Stimulated activated naive CD8-positive, alpha-beta T cell treated with anti-CD3 and anti-CD28 coated beads, Interleukin-15, amount 100 ng/mL, for 72 hours (primary cell): ENCODE measurements around the gene OXSM.

Experiments
- ATAC-seq: fragments of 150-1000 bp; cut with Tn5 transposase; 2 replicates; pipeline ENCODE4 v1.10.0; 2021; ENCODE audit warnings: mild to moderate bottlenecking, moderate library complexity
- DNase-seq, 2 donors: peaks; one replicate each; pipeline ENCODE4 v3.0.0; 2021 to 2022
- H3K27ac Mint-ChIP-seq, 2 donors: one replicate each; pipeline ENCODE4 v1.8.0; 2022; ENCODE audit warnings: mild to moderate bottlenecking in 2 of 2, mixed read lengths in 2 of 2, moderate library complexity in 2 of 2
- H3K27me3 Mint-ChIP-seq: one replicate; pipeline ENCODE4 v1.8.0; 2022; ENCODE audit warnings: mixed read lengths
- H3K4me1 Mint-ChIP-seq: one replicate; pipeline ENCODE4 v1.8.0; 2022; ENCODE audit warnings: mild to moderate bottlenecking, mixed read lengths
- H3K4me3 Mint-ChIP-seq, 2 donors: one replicate each; pipeline ENCODE4 v1.8.0; 2022; ENCODE audit warnings: mild to moderate bottlenecking in 2 of 2, mixed read lengths in 2 of 2, moderate library complexity in 1 of 2
- H3K9me3 Mint-ChIP-seq, 2 donors: one replicate each; pipeline ENCODE4 v1.8.0; 2022; ENCODE audit warnings: mixed read lengths in 2 of 2

The OXSM gene

DNA sequence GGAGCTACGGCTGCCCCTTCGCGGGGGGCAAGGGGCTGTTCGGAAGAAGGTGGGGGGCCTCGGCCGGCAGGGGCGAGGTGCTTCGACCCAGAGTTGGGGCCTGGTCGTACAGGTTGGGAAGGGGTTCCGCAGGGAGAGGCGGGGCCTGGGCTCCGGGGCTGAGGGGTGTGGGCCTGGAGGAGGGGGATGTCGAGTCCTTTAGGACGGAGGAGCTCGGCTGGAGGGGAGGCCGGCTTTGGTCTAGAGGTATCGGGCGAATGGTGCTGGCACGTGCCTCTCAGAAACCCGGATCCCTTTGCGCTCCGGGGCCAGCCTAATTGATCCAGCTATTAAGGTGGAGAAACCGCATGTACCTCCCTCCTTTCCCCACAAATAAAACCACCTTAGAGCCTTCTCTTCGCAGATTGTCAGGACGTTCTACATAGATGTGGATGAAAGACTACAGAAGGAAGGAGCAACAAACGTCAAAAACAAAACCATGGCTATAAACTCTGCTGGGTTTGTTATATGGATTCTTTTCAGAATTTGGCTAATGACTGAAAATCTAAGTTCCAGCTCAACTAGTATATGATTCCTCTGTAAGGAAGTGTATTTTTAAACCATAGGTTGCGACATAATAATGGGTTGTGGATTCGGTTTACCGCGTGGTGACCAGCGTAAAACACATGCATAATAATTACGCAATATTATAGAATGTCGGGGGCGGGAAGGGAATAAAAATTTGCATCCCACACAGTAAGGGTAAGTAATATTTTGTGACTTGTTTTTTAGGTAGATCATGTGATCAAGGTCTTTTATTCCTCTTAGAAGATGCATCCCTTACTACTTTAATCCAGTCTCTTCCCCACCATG, 6.0 kb upstream of the OXSM start:
- peak overlapping the region; percentile 80 to 81 for H3K4me3 Mint-ChIP-seq
- peaks cover 67% of the 10 kb centered on the region for H3K4me1 Mint-ChIP-seq
- peak overlapping the region in 1 of 2 donors; percentile 40 for H3K27ac Mint-ChIP-seq
- no peaks in the 10 kb centered on the region for H3K9me3 Mint-ChIP-seq
- no peaks in the 10 kb centered on the region for H3K27me3 Mint-ChIP-seq
- DNase-seq = no peak
- peak; percentile 41 for ATAC-seq

- Mint-ChIP-seq H3K9me3 (no peaks in the 10 kb centered on the region), H3K4me3 (peak overlapping the region in 1 of 2 donors; percentile 3), H3K4me1 (peaks cover 69% of the 10 kb centered on the region), H3K27me3 (no peaks in the 10 kb centered on the region), H3K27ac (no peak overlapping the region)
- ATAC-seq (no peak), DNase-seq (no peak)
These were observed 4.9 kb upstream of the OXSM start for GRCh38 chr3:25784971-25785370.

DNA sequence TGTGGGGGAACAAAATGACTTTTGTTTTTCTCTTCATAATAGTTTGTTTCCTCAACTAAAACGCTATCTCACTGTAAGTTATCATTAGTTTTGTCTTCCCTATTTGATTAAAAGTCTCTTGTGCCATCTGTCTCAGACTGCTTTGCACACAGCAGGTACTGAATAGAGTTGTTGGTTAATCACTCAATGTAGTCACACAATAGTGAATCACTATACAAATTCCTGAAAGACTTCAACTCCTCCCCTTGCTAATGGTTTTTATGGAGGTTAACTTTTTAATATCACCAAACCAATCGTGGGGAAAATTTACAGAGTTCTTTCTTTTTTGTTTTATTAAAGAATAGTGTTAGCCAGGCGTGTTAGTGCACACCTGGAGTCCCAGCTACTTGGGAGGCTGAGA, 4.1 kb upstream of the OXSM start:
- no peak for DNase-seq
- Mint-ChIP-seq H3K4me1 (peaks cover 64% of the 10 kb centered on the region), H3K4me3 (no peak overlapping the region), H3K27me3 (no peaks in the 10 kb centered on the region), H3K27ac (no peak overlapping the region), H3K9me3 (no peaks in the 10 kb centered on the region)
- ATAC-seq = no peak

DNA sequence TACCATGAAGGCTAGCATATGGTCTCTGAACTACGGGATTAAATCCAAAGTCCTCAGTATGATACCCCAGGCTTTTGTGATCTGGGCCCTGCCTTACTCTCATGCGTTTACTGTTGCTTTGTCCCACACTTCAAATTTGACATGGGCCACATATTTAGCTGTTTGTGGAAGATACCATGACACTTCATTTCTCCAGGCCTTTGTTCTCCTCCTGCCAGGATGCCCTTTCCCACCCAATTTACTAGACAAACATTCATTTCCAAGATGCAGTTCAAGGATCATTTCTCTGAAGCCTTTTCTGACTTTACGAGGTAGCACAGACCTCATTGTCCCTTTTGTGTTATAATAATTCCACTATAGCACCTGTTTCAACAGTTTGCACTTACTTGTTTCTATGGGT, 2.2 kb upstream of the OXSM start:
- no peak overlapping the region for H3K27ac Mint-ChIP-seq

GRCh38 chr3:25789209-25789595, 688 bp upstream of the OXSM start:
- ATAC-seq = no peak
- peak overlapping the region; percentile 95 for H3K4me3 Mint-ChIP-seq
- H3K27ac Mint-ChIP-seq = peak overlapping the region; percentile 74 to 99
- H3K4me1 Mint-ChIP-seq = peaks cover 74% of the 10 kb centered on the region
- no peaks in the 10 kb centered on the region for H3K27me3 Mint-ChIP-seq
- no peak for DNase-seq
- H3K9me3 Mint-ChIP-seq = no peaks in the 10 kb centered on the region

More for the DNA sequence above, 2.2 kb upstream of the OXSM start:
- ATAC-seq (no peak), DNase-seq (no peak)
- Mint-ChIP-seq H3K4me1 (peaks cover 68% of the 10 kb centered on the region), H3K4me3 (no peak overlapping the region), H3K9me3 (no peaks in the 10 kb centered on the region), H3K27me3 (no peaks in the 10 kb centered on the region)

GRCh38 chr3:25801786-25802185, 11.9 kb downstream of the OXSM start:
- Mint-ChIP-seq H3K27me3 (peaks cover 14% of the 10 kb centered on the region), H3K9me3 (no peaks in the 10 kb centered on the region), H3K27ac (no peak overlapping the region), H3K4me3 (no peak overlapping the region), H3K4me1 (no peaks in the 10 kb centered on the region)
- no peak for ATAC-seq
- no peak for DNase-seq

DNA sequence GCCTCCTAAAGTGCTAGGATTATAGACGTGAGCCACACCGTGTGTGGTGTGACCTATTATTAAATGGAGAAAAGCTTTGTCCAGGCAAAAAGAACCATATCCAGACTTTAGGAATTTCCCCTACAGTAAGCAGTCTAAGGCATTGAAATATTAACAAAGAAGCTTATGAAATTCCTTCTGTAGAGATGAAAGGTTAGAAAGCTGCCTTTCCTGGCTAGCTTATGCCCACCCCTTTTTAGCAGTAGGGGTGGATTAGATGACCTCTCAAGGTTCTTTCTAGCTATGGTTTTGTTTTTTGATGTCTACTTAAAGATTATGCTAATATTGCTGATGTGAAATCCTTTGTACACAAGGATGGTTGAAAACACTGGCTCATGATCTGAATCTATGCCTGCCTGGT, 13.9 kb downstream of the OXSM start:
- H3K4me3 Mint-ChIP-seq = no peak overlapping the region
- H3K27me3 Mint-ChIP-seq = peaks cover 16% of the 10 kb centered on the region
- no peak overlapping the region for H3K27ac Mint-ChIP-seq
- H3K9me3 Mint-ChIP-seq = no peaks in the 10 kb centered on the region
- DNase-seq (no peak), ATAC-seq (no peak)
- no peaks in the 10 kb centered on the region for H3K4me1 Mint-ChIP-seq

DNA sequence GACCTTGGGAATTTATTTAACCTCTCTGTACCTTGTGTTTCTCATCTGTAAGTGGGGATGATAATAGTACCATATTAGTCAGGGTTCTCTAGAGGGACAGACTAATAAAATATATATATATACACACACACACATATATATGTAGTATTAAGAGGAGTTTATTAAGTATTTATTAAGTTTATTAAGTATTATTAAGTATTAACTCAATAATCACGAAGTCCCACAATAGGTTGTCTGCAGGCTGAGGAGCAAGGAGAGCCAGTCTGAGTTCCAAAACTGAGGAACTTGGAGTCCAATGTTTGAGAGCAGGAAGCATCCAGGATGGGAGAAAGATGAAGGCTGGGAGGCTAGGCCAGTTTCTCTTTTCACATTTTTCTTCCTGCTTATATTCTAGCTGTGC, 14.8 kb downstream of the OXSM start:
- no peak overlapping the region for H3K4me3 Mint-ChIP-seq
- H3K27me3 Mint-ChIP-seq = peaks cover 17% of the 10 kb centered on the region
- H3K4me1 Mint-ChIP-seq = no peaks in the 10 kb centered on the region
- H3K9me3 Mint-ChIP-seq = no peaks in the 10 kb centered on the region
- no peak overlapping the region for H3K27ac Mint-ChIP-seq
- ATAC-seq (no peak), DNase-seq (no peak)

GRCh38 chr3:25812644-25813043, 22.8 kb downstream of the OXSM start:
- H3K4me3 Mint-ChIP-seq = no peak overlapping the region
- ATAC-seq (no peak), DNase-seq (no peak)
- peaks cover 9% of the 10 kb centered on the region for H3K27me3 Mint-ChIP-seq
- no peaks in the 10 kb centered on the region for H3K9me3 Mint-ChIP-seq
- H3K4me1 Mint-ChIP-seq = no peaks in the 10 kb centered on the region
- H3K27ac Mint-ChIP-seq = no peak overlapping the region

DNA sequence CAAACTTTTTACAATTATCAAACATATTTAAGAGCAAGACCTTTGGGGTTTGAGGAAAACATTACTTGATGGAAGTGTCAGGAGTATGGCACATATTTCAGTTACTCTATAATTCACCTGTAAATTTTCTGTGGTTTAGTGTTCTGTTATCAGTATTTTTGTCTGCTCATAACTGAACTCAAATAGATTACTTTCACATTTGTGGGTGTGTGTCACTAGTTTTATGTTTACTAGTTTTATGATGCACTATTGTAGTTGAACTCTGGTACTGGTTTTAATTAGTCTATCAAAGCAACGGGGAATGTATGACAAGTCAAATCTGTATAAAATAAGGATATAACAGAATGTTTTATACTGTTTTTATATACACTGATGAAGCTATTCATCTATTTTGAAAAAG, 27.2 kb downstream of the OXSM start:
- Mint-ChIP-seq H3K9me3 (no peaks in the 10 kb centered on the region), H3K27ac (no peak overlapping the region), H3K27me3 (no peaks in the 10 kb centered on the region), H3K4me3 (no peak overlapping the region), H3K4me1 (no peaks in the 10 kb centered on the region)
- ATAC-seq = peak; percentile 70
- no peak for DNase-seq

DNA sequence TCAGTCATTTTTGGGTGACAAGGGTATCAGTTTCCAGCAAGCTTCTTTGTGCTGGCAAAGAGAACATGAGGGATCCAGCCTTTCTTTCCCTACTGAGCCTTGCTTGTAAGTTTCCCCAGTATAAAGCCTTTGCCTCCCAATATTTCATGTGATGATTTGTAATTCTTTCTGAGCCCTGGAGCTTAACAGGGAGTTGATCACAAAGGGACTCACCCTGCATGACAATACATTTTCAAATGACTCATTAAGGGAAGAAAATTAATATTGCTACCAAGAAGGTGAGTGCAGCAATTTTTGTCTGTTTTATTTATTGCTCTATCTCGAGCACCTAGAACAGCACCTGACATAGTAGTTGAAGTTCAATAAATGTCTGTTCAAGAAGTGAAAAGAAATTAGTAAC, 27.7 kb downstream of the OXSM start:
- ATAC-seq (no peak), DNase-seq (no peak)
- Mint-ChIP-seq H3K4me3 (no peak overlapping the region), H3K27me3 (no peaks in the 10 kb centered on the region), H3K27ac (no peak overlapping the region), H3K9me3 (no peaks in the 10 kb centered on the region), H3K4me1 (no peaks in the 10 kb centered on the region)

GRCh38 chr3:25818335-25818734, 28.4 kb downstream of the OXSM start:
- ATAC-seq = no peak
- H3K4me3 Mint-ChIP-seq = no peak overlapping the region
- H3K9me3 Mint-ChIP-seq = no peaks in the 10 kb centered on the region
- H3K27ac Mint-ChIP-seq = no peak overlapping the region
- H3K4me1 Mint-ChIP-seq = no peaks in the 10 kb centered on the region
- H3K27me3 Mint-ChIP-seq = no peaks in the 10 kb centered on the region
- no peak for DNase-seq

- H3K4me3 Mint-ChIP-seq = no peak overlapping the region
- no peaks in the 10 kb centered on the region for H3K27me3 Mint-ChIP-seq
- peaks cover 0 to 4% of the 10 kb centered on the region in 2 donors for H3K9me3 Mint-ChIP-seq
- no peak for DNase-seq
- H3K27ac Mint-ChIP-seq = no peak overlapping the region
- H3K4me1 Mint-ChIP-seq = no peaks in the 10 kb centered on the region
- no peak for ATAC-seq
These were observed 30.5 kb downstream of the OXSM start for GRCh38 chr3:25820366-25820765.

DNA sequence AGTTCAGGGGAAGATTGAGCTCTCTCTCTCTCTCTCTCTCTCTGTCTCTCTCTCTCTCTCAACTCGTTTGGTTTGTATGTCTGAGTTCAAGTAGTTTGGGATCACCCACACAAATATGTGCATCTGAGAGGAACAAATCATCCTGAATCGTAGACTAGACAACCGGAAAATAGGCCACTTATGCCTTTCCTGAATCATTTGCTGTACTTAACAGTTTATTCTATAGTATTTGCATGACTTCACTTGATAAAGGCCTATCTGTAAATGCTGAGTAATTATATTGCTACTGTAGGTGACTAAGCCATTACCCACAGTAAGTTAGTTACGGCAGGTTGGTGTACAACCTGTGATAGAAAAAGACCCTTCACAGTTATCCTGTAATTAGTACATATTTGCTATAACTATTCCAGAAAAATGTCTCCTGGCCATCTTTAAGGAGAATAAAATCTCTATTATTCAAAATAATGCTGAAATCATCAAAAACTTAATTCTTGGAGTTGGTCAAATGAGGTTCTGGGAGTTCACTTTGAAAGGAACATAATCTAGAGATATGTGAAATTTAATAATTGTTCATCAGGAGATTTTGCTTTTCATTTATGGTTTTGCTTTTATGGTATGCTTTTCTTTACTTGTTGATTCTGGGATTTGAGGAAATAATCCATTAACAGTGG, 31.1 kb downstream of the OXSM start:
- Mint-ChIP-seq H3K27me3 (no peaks in the 10 kb centered on the region), H3K9me3 (peaks cover 0 to 4% of the 10 kb centered on the region in 2 donors), H3K4me1 (peaks cover 3% of the 10 kb centered on the region), H3K27ac (no peak overlapping the region), H3K4me3 (no peak overlapping the region)
- ATAC-seq (no peak), DNase-seq (no peak)

DNA sequence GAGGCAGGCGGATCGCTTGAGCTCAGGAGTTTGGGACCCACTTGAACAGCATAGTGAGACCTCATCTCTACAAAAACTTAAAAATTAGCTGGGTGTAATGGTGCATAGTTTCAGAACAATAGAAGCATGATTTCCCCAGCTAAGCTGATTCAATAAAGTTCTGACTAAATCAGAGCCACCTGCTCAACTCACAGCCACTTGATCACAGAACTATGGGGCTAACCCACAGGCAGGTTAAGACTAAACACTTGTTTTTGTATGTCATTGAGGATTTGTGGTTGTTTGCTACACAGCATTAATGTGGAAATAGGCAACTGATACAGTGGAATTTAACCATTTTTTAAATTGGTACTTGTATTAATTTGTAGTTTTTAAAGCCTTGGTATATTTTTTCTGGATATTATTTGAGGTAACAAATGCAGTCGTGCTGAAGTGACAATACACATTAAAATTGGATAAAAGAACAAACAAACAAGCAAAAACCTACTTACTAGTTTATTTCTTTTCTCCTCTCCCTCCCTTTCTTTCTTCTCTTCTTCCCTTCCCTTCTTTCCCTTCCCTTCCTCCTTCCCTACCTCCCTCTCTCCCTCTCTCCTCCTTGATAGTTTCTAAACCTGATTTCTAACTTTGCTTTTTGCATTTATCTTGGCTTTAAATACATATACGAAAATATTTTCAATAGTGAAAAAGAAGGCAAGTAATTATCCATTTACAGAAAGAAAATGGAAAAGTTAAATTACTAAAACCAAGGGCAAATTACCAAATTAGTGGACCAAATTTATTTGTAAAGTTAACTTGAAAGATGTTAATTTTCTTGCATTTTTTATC, 32.1 kb downstream of the OXSM start:
- Mint-ChIP-seq H3K27me3 (no peaks in the 10 kb centered on the region), H3K9me3 (peaks cover 0 to 4% of the 10 kb centered on the region in 2 donors), H3K4me1 (peaks cover 12% of the 10 kb centered on the region), H3K4me3 (no peak overlapping the region), H3K27ac (no peak overlapping the region)
- DNase-seq (no peak), ATAC-seq (no peak)

- ATAC-seq = no peak
- no peak for DNase-seq
- H3K4me3 Mint-ChIP-seq = no peak overlapping the region
- H3K4me1 Mint-ChIP-seq = peaks cover 12% of the 10 kb centered on the region
- H3K27me3 Mint-ChIP-seq = no peaks in the 10 kb centered on the region
- no peak overlapping the region for H3K27ac Mint-ChIP-seq
- peaks cover 0 to 4% of the 10 kb centered on the region in 2 donors for H3K9me3 Mint-ChIP-seq
These were observed 33.4 kb downstream of the OXSM start for GRCh38 chr3:25823314-25823713.
